Skeletal muscle tissue (tissue), 4 donors: ENCODE data around the gene HCFC1. TPM values are rescaled to one million over a fixed set of nuclear protein-coding genes. Genes with fewer than 3 reads are reported as not detected.

Source experiments
- H3K27ac ChIP-seq: one replicate; pipeline ENCODE4 v1.7.0; 2013; ENCODE audit warnings: mild to moderate bottlenecking, low read depth, low read length, inconsistent platforms
- H3K27me3 ChIP-seq, 3 donors: one replicate each; pipeline ENCODE4 v1.7.0; 2013; ENCODE audit warnings: low read length in 3 of 3; ENCODE audit not compliant: control insufficient read depth in 3 of 3, insufficient read depth in 3 of 3
- H3K36me3 ChIP-seq, 3 donors: one replicate each; pipeline ENCODE4 v1.7.0; 2013; ENCODE audit warnings: low read length in 3 of 3; ENCODE audit not compliant: control insufficient read depth in 3 of 3, insufficient read depth in 3 of 3
- H3K4me1 ChIP-seq, 3 donors: one replicate each; pipeline ENCODE4 v1.7.0; 2013; ENCODE audit warnings: low read length in 3 of 3, mild to moderate bottlenecking in 3 of 3; ENCODE audit not compliant: control insufficient read depth in 3 of 3, insufficient read depth in 3 of 3
- H3K4me3 ChIP-seq, 3 donors: one replicate each; pipeline ENCODE4 v1.7.0; 2013; ENCODE audit warnings: low read length in 3 of 3
- H3K9ac ChIP-seq, 3 donors: one replicate each; pipeline ENCODE4 v1.7.0; 2013; ENCODE audit warnings: low read length in 3 of 3, mild to moderate bottlenecking in 3 of 3, moderate library complexity in 2 of 3, low read depth in 1 of 3
- H3K9me3 ChIP-seq, 3 donors: one replicate each; pipeline ENCODE4 v1.7.0; 2013; ENCODE audit warnings: low read length in 3 of 3; ENCODE audit not compliant: control insufficient read depth in 3 of 3
- total RNA-seq: library from RNA; depleted of rRNA; stranded (reverse); fragments of >200 nt; gene quantifications from one replicate; pipeline ENCODE4 v1.2.3, GENCODE V29; 2014
- donor health status: Osteomylitis.

Gene HCFC1
- total RNA-seq, 1 donor from 2014 or later, result 9.4 TPM

- Histone ChIP-seq H3K4me3 (no peak overlapping the region), H3K9ac (no peak overlapping the region), H3K27ac (no peak overlapping the region), H3K36me3 (no peaks in the 10 kb centered on the region), H3K9me3 (no peaks in the 10 kb centered on the region), H3K27me3 (peaks cover 0 to 10% (median 9%) of the 10 kb centered on the region in 3 donors), H3K4me1 (peaks cover 5 to 19% (median 10%) of the 10 kb centered on the region in 3 donors)
Measured at GRCh38 chrX:153906126-153906917, 65.3 kb downstream of the HCFC1 start.

- Histone ChIP-seq H3K9ac (no peak overlapping the region), H3K4me1 (peaks cover 7 to 21% (median 10%) of the 10 kb centered on the region in 3 donors), H3K4me3 (peak overlapping the region in 1 of 3 donors; percentile 22), H3K27me3 (peaks cover 0 to 10% (median 6%) of the 10 kb centered on the region in 3 donors), H3K9me3 (no peaks in the 10 kb centered on the region), H3K36me3 (no peaks in the 10 kb centered on the region), H3K27ac (no peak overlapping the region)
Measured at GRCh38 chrX:153905481-153906095, 66.0 kb downstream of the HCFC1 start.

- peak within 1 kb of the TSS; percentile 12 for H3K27ac ChIP-seq
- no peaks in the 10 kb centered on the region for H3K9me3 ChIP-seq
- H3K4me1 ChIP-seq, result peaks cover 7 to 21% (median 10%) of the 10 kb centered on the region in 3 donors
- H3K36me3 ChIP-seq, result no peaks in the 10 kb centered on the region
- H3K4me3 ChIP-seq, result peak within 1 kb of the TSS in 1 of 3 donors; percentile 49
- H3K9ac ChIP-seq, result peak within 1 kb of the TSS in 1 of 3 donors; percentile 33
- peaks cover 0 to 10% (median 6%) of the 10 kb centered on the region in 3 donors for H3K27me3 ChIP-seq
Measured at GRCh38 chrX:153903991-153904957, 67.3 kb downstream of the HCFC1 start, which contains the start of gene AVPR2. Gene AVPR2, plus strand, starts transcription at chrX:153904673. Its CDS starts 473 bp downstream, at chrX:153905146.

- Histone ChIP-seq H3K9ac (peak overlapping the region in 1 of 3 donors; percentile 33), H3K9me3 (no peaks in the 10 kb centered on the region), H3K36me3 (no peaks in the 10 kb centered on the region), H3K4me3 (no peak overlapping the region), H3K4me1 (peaks cover 7 to 21% (median 10%) of the 10 kb centered on the region in 3 donors), H3K27me3 (peaks cover 0 to 10% (median 6%) of the 10 kb centered on the region in 3 donors), H3K27ac (peak overlapping the region; percentile 12)
Measured at GRCh38 chrX:153903238-153903980, 68.2 kb downstream of the HCFC1 start.

- Histone ChIP-seq H3K9me3 (no peaks in the 10 kb centered on the region), H3K4me1 (peaks cover 7 to 21% (median 10%) of the 10 kb centered on the region in 3 donors), H3K36me3 (no peaks in the 10 kb centered on the region), H3K27ac (no peak overlapping the region), H3K9ac (no peak overlapping the region), H3K4me3 (no peak overlapping the region), H3K27me3 (peaks cover 0 to 12% (median 10%) of the 10 kb centered on the region in 3 donors)
Measured at GRCh38 chrX:153902385-153902784, 69.2 kb downstream of the HCFC1 start.

- H3K9me3 ChIP-seq, result no peaks in the 10 kb centered on the region
- H3K4me3 ChIP-seq, result no peak overlapping the region
- H3K36me3 ChIP-seq, result no peaks in the 10 kb centered on the region
- peaks cover 7 to 21% (median 10%) of the 10 kb centered on the region in 3 donors for H3K4me1 ChIP-seq
- peak overlapping the region; percentile 5 for H3K27ac ChIP-seq
- H3K27me3 ChIP-seq, result peaks cover 0 to 12% (median 10%) of the 10 kb centered on the region in 3 donors
- H3K9ac ChIP-seq, result no peak overlapping the region
Measured at GRCh38 chrX:153901753-153902140, 69.9 kb downstream of the HCFC1 start.

- no peaks in the 10 kb centered on the region for H3K9me3 ChIP-seq
- H3K4me1 ChIP-seq, result peaks cover 7 to 21% (median 10%) of the 10 kb centered on the region in 3 donors
- H3K36me3 ChIP-seq, result no peaks in the 10 kb centered on the region
- H3K27ac ChIP-seq, result peak overlapping the region; percentile 5
- no peak overlapping the region for H3K4me3 ChIP-seq
- H3K9ac ChIP-seq, result no peak overlapping the region
- peaks cover 0 to 12% (median 5%) of the 10 kb centered on the region in 3 donors for H3K27me3 ChIP-seq
Measured at GRCh38 chrX:153900831-153901752, 70.5 kb downstream of the HCFC1 start.

- H3K4me3 ChIP-seq, result no peak overlapping the region
- no peak overlapping the region for H3K9ac ChIP-seq
- no peaks in the 10 kb centered on the region for H3K9me3 ChIP-seq
- H3K27ac ChIP-seq, result no peak overlapping the region
- H3K27me3 ChIP-seq, result peaks cover 0 to 7% (median 0%) of the 10 kb centered on the region in 3 donors
- peaks cover 5 to 9% (median 7%) of the 10 kb centered on the region in 3 donors for H3K4me1 ChIP-seq
- no peaks in the 10 kb centered on the region for H3K36me3 ChIP-seq
Measured at GRCh38 chrX:153897899-153898298, 73.7 kb downstream of the HCFC1 start.
